ENCODE measurements around the gene ATF1. TPM values are rescaled to one million over a fixed set of nuclear protein-coding genes. Genes with fewer than 3 reads are reported as not detected.

Gene ATF1
- total RNA-seq, 1 donor from 2014 or later: 16.2 TPM

GRCh38 chr12:50772877-50773276 is 9.0 kb downstream of the ATF1 start:
- TF ChIP-seq, protein P1, sequence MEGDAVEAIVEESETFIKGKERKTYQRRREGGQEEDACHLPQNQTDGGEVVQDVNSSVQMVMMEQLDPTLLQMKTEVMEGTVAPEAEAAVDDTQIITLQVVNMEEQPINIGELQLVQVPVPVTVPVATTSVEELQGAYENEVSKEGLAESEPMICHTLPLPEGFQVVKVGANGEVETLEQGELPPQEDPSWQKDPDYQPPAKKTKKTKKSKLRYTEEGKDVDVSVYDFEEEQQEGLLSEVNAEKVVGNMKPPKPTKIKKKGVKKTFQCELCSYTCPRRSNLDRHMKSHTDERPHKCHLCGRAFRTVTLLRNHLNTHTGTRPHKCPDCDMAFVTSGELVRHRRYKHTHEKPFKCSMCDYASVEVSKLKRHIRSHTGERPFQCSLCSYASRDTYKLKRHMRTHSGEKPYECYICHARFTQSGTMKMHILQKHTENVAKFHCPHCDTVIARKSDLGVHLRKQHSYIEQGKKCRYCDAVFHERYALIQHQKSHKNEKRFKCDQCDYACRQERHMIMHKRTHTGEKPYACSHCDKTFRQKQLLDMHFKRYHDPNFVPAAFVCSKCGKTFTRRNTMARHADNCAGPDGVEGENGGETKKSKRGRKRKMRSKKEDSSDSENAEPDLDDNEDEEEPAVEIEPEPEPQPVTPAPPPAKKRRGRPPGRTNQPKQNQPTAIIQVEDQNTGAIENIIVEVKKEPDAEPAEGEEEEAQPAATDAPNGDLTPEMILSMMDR (IDR thresholded peaks at IDR 0.05; ENCODE audit: unreplicated experiment): no peak
- Mint-ChIP-seq H3K27ac (ENCODE audit: unreplicated experiment) (no peak overlapping the region), H3K9me3 (ENCODE audit: unreplicated experiment) (no peaks in the 10 kb centered on the region), H3K4me1 (ENCODE audit: unreplicated experiment) (no peaks in the 10 kb centered on the region), H3K27me3 (ENCODE audit: unreplicated experiment) (no peaks in the 10 kb centered on the region), H3K4me3 (ENCODE audit: unreplicated experiment) (no peak overlapping the region), H3K36me3 (ENCODE audit: low read depth, unreplicated experiment) (peaks cover 7% of the 10 kb centered on the region)
- DNase-seq (ENCODE audit: low spot score): no peak

DNA sequence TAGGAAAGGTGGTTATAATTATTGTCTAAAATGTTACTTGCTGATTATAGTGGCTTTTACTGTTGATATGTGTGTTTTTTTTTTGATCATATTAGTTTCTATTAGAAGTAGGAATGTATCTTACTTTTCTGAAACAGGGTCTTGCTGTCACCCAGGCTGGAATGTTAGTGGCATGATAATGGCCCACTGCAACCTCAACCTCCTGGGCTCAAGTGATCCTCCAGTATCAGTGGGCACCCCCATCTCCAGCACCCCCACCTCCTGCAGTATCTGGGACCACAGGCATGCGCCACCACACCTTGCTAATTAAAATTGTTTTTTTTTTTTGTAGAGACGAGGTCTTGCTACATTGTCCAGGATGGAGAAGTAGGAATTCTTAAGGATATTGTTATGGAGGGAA is 11.3 kb downstream of the ATF1 start:
- no peak overlapping the region for H3K27ac Mint-ChIP-seq (ENCODE audit: unreplicated experiment)
- TF ChIP-seq, protein P1 (IDR thresholded peaks at IDR 0.05; ENCODE audit: unreplicated experiment): no peak
- H3K4me1 Mint-ChIP-seq (ENCODE audit: unreplicated experiment): no peaks in the 10 kb centered on the region

GRCh38 chr12:50776749-50777728 is 13.1 kb downstream of the ATF1 start:
- TF ChIP-seq, protein P1 (IDR thresholded peaks at IDR 0.05; ENCODE audit: unreplicated experiment): no peak
- H3K27ac Mint-ChIP-seq (ENCODE audit: unreplicated experiment): no peak overlapping the region

More for the DNA sequence above, 11.3 kb downstream of the ATF1 start:
- DNase-seq (ENCODE audit: low spot score): no peak
- no peak overlapping the region for H3K4me3 Mint-ChIP-seq (ENCODE audit: unreplicated experiment)
- peaks cover 7% of the 10 kb centered on the region for H3K36me3 Mint-ChIP-seq (ENCODE audit: low read depth, unreplicated experiment)
- H3K9me3 Mint-ChIP-seq (ENCODE audit: unreplicated experiment): no peaks in the 10 kb centered on the region
- no peaks in the 10 kb centered on the region for H3K27me3 Mint-ChIP-seq (ENCODE audit: unreplicated experiment)

DNA sequence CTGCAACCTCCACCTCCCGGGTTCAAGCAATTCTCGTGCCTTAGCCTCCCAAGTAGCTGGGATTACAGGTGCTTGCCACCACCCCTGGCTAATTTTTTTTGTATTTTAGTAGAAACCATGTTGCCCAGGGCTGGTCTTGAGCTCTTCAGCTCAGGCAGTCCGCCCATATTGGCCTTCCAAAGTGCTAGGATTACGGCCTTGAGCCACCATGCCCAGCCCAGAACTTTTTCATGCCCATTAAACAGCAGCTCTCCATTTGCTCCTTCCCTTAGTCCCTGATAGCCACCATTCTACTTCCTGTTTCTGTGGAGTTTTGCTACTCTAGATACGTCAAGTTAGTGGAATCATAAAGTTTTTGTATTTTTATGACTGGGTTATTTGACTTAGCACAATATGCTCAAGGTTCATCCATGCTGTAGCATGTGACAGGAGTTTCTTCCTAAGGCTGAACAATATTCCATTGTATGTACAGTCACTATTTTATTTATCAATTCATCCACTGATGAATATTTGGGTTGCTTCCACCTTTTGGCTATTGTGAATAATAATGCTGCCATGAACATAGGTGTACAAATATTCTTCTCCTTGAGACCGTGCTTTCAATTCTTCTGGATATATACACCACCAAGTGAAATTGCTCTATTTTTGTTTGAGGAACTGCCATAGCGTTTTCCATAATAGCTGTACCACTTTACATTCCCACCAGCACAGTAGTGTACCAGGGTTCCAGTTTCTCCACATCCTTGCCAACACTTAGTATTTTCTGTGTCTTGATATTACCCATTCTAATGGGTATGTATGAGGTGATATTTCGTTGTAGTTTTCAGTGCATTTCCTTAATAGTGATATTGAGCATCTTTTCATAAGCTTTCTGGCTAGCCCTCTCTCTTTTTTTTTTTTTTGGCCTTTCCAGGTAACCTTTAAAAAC is 15.0 kb downstream of the ATF1 start:
- TF ChIP-seq, protein P1 (IDR thresholded peaks at IDR 0.05; ENCODE audit: unreplicated experiment): no peak
- H3K4me1 Mint-ChIP-seq (ENCODE audit: unreplicated experiment): no peaks in the 10 kb centered on the region
- no peaks in the 10 kb centered on the region for H3K9me3 Mint-ChIP-seq (ENCODE audit: unreplicated experiment)
- no peak for DNase-seq (ENCODE audit: low spot score)
- H3K27me3 Mint-ChIP-seq (ENCODE audit: unreplicated experiment): no peaks in the 10 kb centered on the region
- H3K27ac Mint-ChIP-seq (ENCODE audit: unreplicated experiment): no peak overlapping the region
- peaks cover 2% of the 10 kb centered on the region for H3K36me3 Mint-ChIP-seq (ENCODE audit: low read depth, unreplicated experiment)
- H3K4me3 Mint-ChIP-seq (ENCODE audit: unreplicated experiment): no peak overlapping the region

More at GRCh38 chr12:50776749-50777728, 13.1 kb downstream of the ATF1 start:
- no peaks in the 10 kb centered on the region for H3K9me3 Mint-ChIP-seq (ENCODE audit: unreplicated experiment)
- H3K4me3 Mint-ChIP-seq (ENCODE audit: unreplicated experiment): no peak overlapping the region
- DNase-seq (ENCODE audit: low spot score): no peak
- H3K27me3 Mint-ChIP-seq (ENCODE audit: unreplicated experiment): no peaks in the 10 kb centered on the region
- H3K4me1 Mint-ChIP-seq (ENCODE audit: unreplicated experiment): no peaks in the 10 kb centered on the region
- H3K36me3 Mint-ChIP-seq (ENCODE audit: low read depth, unreplicated experiment): peaks cover 7% of the 10 kb centered on the region

Data from endothelial cell (in vitro differentiated cells).